Esophagus squamous epithelium (tissue), 4 donors: ENCODE measurements around the gene CORIN.

Source experiments
- CTCF ChIP-seq, 6 experiments: fragments of 450-650 bp in 4 of 6; fragments of 200-600 bp in 2 of 6; sonication (generic) in 2 of 6; IDR thresholded peaks; one replicate each; pipeline ENCODE4 v1.5.1; 2016 to 2019; ENCODE audit warnings: antibody characterized with exemption in 6 of 6, mild to moderate bottlenecking in 4 of 6, moderate library complexity in 4 of 6
- POLR2A ChIP-seq, 4 donors: fragments of 450-650 bp; IDR thresholded peaks; one replicate each; pipeline ENCODE4 v1.6.1; 2017; ENCODE audit warnings: antibody characterized with exemption in 4 of 4, mild to moderate bottlenecking in 4 of 4, moderate library complexity in 3 of 4

- no peak for TF ChIP-seq CTCF (IDR thresholded peaks at IDR 0.05)
- no peak for TF ChIP-seq POLR2A (IDR thresholded peaks at IDR 0.05)
Observed at GRCh38 chr4:47572981-47573380, 264.9 kb downstream of the CORIN start.
